T-cell (primary cell): ENCODE results near the gene ZFPM1. TPM values are rescaled to one million over a fixed set of nuclear protein-coding genes. Genes with fewer than 3 reads are reported as not detected.
"Not testable (repeated sequence)": the region's sequence is repeated elsewhere in the genome, so short reads cannot be mapped to it uniquely, and the experiment has no call there.

Experiments used
- ATAC-seq, 4 experiments: fragments of 200-7000 bp in 3 of 4; fragments of 150-1000 bp in 1 of 4; cut with Tn5 transposase; replicated peaks in 1 of 4; 1 replicate in 3 of 4; 2 replicates in 1 of 4; pipeline ENCODE4 v1.10.0; 2021; ENCODE audit warnings: moderate library complexity in 3 of 4, mild to moderate bottlenecking in 2 of 4, moderate number of reproducible peaks in 1 of 4
- CTCF ChIA-PET, 2 donors: fragments of 300-600 bp; sonication (Branson Sonifier 250); formaldehyde crosslinking; loops; one replicate each; lab custom pipeline; 2022; ENCODE audit warnings: antibody characterized with exemption in 2 of 2; lab: Charles Lee
- POLR2A ChIA-PET, 2 donors: fragments of 300-600 bp; sonication (Branson Sonifier 250); formaldehyde crosslinking; loops; one replicate each; lab custom pipeline; 2022; ENCODE audit warnings: antibody characterized with exemption in 2 of 2; lab: Charles Lee
- DNase-seq, 35 experiments: peaks; one replicate each; pipeline versions ENCODE4 v3.0.0 to v3.0.0-alpha.2; 2013 to 2023
- H3K27ac ChIP-seq: one replicate; pipeline ENCODE4 v1.5.1; 2013; ENCODE audit warnings: low read length
- H3K27me3 ChIP-seq, 2 experiments: replicated peaks in 1 of 2; 1 replicate in 1 of 2; 2 replicates in 1 of 2; pipeline versions ENCODE4 v1.6.1 to v1.7.0; 2013; ENCODE audit warnings: low read length in 1 of 2, mixed read lengths in 1 of 2; ENCODE audit not compliant: control insufficient read depth in 2 of 2, insufficient read depth in 2 of 2; ENCODE audit errors: extremely low read depth in 1 of 2
- H3K36me3 ChIP-seq, 2 donors: 1 replicate in 1 of 2; 2 replicates in 1 of 2; pipeline versions ENCODE4 v1.6.1 to v1.7.0; 2013; ENCODE audit warnings: low read length in 1 of 2; ENCODE audit not compliant: control insufficient read depth in 2 of 2, insufficient read depth in 1 of 2; ENCODE audit errors: extremely low read depth in 1 of 2
- H3K4me1 ChIP-seq, 2 experiments: 1 replicate in 1 of 2; 2 replicates in 1 of 2; pipeline versions ENCODE4 v1.6.1 to v1.7.0; 2013; ENCODE audit warnings: low read length in 2 of 2, mixed read lengths in 1 of 2; ENCODE audit not compliant: insufficient read depth in 2 of 2, control insufficient read depth in 1 of 2; ENCODE audit errors: extremely low read depth in 1 of 2
- H3K4me3 ChIP-seq, 2 donors: 1 replicate in 1 of 2; 2 replicates in 1 of 2; pipeline versions ENCODE4 v1.5.1 to v1.7.0; 2013; ENCODE audit warnings: mild to moderate bottlenecking in 2 of 2, low read length in 1 of 2, moderate library complexity in 1 of 2; ENCODE audit not compliant: control insufficient read depth in 1 of 2; ENCODE audit errors: extremely low read depth in 1 of 2
- H3K9me3 ChIP-seq: 2 replicates; pipeline ENCODE4 v1.7.0; 2013
- H3K27ac Mint-ChIP-seq, 2 donors: one replicate each; pipeline ENCODE4 v1.8.0; 2020 to 2021; ENCODE audit warnings: mild to moderate bottlenecking in 2 of 2, mixed read lengths in 2 of 2
- H3K27me3 Mint-ChIP-seq, 2 donors: one replicate each; pipeline ENCODE4 v1.8.0; 2021 to 2022; ENCODE audit warnings: mixed read lengths in 2 of 2
- H3K36me3 Mint-ChIP-seq: one replicate; pipeline ENCODE4 v1.8.0; 2021; ENCODE audit warnings: mixed read lengths
- H3K4me1 Mint-ChIP-seq, 3 donors: one replicate each; pipeline ENCODE4 v1.8.0; 2020 to 2022; ENCODE audit warnings: mixed read lengths in 3 of 3, mild to moderate bottlenecking in 1 of 3
- H3K4me3 Mint-ChIP-seq, 3 donors: one replicate each; pipeline ENCODE4 v1.8.0; 2020 to 2022; ENCODE audit warnings: mild to moderate bottlenecking in 3 of 3, mixed read lengths in 3 of 3, moderate library complexity in 3 of 3
- H3K9me3 Mint-ChIP-seq, 3 donors: one replicate each; pipeline ENCODE4 v1.8.0; 2020 to 2022; ENCODE audit warnings: mixed read lengths in 3 of 3
- WGBS: methylation state at CpG from one replicate; pipeline ENCODE4 v1.1.5; 2013; ENCODE audit warnings: missing lambda C conversion rate; ENCODE audit not compliant: insufficient coverage; 5-methylcytosine and 5-hydroxymethylcytosine counted together
- total RNA-seq, 35 experiments: library from RNA in 6 of 35; stranded (reverse) in 6 of 35; fragments of 120-200 nt in 1 of 35; gene quantifications; one replicate each; pipeline versions ENCODE4 v1.2.1 to v1.2.4 and lab custom pipeline; 2013 to 2026

Gene ZFPM1
- total RNA-seq, 5 donors from 2014 or later (not counting 1 experiment from before 2014, with no cell fraction given), result 19.6 to 38.4 (median 33.1) TPM

GRCh38 chr16:88467541-88467944 lies 14.5 kb downstream of the ZFPM1 start:
- no peaks in the 10 kb centered on the region for H3K9me3 Mint-ChIP-seq
- no peaks in the 10 kb centered on the region for H3K36me3 Mint-ChIP-seq
- ATAC-seq (no peak), DNase-seq (no peak)
- H3K27me3 ChIP-seq, result no peaks in the 10 kb centered on the region
- H3K4me1 Mint-ChIP-seq, result peaks cover 53 to 87% (median 69%) of the 10 kb centered on the region in 3 donors
- H3K9me3 ChIP-seq, result no peaks in the 10 kb centered on the region
- CTCF ChIA-PET, result interaction anchor here (0.6 kb wide), 2 partner anchors 94 to 334 kb away, joined by 4 to 5 read pairs; no protein-coding TSS in a partner anchor
- no peaks in the 10 kb centered on the region for H3K27me3 Mint-ChIP-seq
- peak overlapping the region; percentile 59 to 66 for H3K27ac Mint-ChIP-seq
- POLR2A ChIA-PET, result interaction anchor here in 1 of 2 donors (0.6 kb wide), 1 partner anchor 8 kb away, joined by 4 read pairs; no protein-coding TSS in a partner anchor
- WGBS, result 62% methylated on average over 3 of the region's 18 CpGs
- peaks cover 0 to 2% of the 10 kb centered on the region in 2 donors for H3K36me3 ChIP-seq
- H3K4me3 Mint-ChIP-seq, result peak overlapping the region in 1 of 3 donors; percentile 15
- H3K4me3 ChIP-seq, result no peak overlapping the region
- H3K27ac ChIP-seq, result no peak overlapping the region
- H3K4me1 ChIP-seq, result peaks cover 46 to 96% of the 10 kb centered on the region in 2 experiments

GRCh38 chr16:88468275-88469129 lies 15.4 kb downstream of the ZFPM1 start:
- peaks cover 43 to 81% (median 63%) of the 10 kb centered on the region in 3 donors for H3K4me1 Mint-ChIP-seq
- Histone ChIP-seq H3K4me3 (no peak overlapping the region), H3K4me1 (peaks cover 46 to 94% of the 10 kb centered on the region in 2 experiments), H3K27me3 (no peaks in the 10 kb centered on the region), H3K36me3 (peaks cover 0 to 2% of the 10 kb centered on the region in 2 donors), H3K9me3 (no peaks in the 10 kb centered on the region), H3K27ac (peak overlapping the region; percentile 92)
- H3K9me3 Mint-ChIP-seq, result no peaks in the 10 kb centered on the region
- H3K27me3 Mint-ChIP-seq, result no peaks in the 10 kb centered on the region
- WGBS, result 83% methylated on average over 13 of the region's 20 CpGs
- no peaks in the 10 kb centered on the region for H3K36me3 Mint-ChIP-seq
- ChIA-PET POLR2A (interaction anchor here in 1 of 2 donors (0.6 kb wide), 1 partner anchor 9 kb away, joined by 4 read pairs; no protein-coding TSS in a partner anchor), CTCF (no interaction called here)
- H3K4me3 Mint-ChIP-seq, result peak overlapping the region in 1 of 3 donors; percentile 64
- ATAC-seq, result no peak
- DNase-seq, result peak in 2 of 35 experiments; percentile 35 to 37
- H3K27ac Mint-ChIP-seq, result peak overlapping the region; percentile 73 to 93

DNA sequence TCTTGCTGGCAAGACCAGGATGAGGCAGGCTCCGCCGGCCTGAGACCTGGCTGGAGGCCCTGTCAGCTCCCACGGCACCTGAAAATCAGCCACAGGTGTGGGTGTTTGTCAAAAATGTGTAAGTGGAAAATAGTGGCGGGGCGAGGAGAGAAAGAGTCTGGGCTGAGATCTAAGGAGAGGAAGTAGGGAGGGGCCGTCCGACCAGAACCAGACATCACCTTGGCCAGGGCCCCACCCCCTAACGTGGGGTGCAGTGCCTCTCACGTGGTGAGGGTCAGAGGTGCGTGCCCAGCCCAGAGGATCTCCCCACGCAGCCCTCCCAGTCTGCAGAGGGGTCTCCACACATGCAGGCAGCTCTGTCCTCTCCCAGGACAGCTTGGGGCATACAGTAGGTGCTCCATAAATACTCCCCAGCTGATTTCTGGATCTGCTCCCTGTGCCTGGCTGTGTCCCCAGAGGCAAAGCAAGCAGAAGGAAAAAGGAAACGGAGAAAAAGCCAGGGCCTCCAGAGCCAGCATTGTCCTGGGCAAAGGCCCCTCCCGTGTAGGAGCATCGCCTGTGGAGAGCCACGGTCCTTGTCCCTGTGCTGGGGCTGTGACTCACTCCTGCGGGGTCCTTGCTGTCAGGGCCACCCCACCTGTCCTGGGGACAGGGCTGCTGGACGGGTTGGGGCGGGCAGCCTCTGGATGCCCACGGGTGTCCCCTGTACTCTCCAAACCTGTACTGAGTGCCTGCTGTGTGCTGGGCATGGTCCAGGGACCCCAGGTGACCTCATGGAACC lies 16.7 kb downstream of the ZFPM1 start:
- Histone ChIP-seq H3K36me3 (no peaks in the 10 kb centered on the region), H3K27ac (peak overlapping the region; percentile 92), H3K4me3 (peak overlapping the region in 1 of 2 donors; percentile 17), H3K27me3 (no peaks in the 10 kb centered on the region), H3K9me3 (no peaks in the 10 kb centered on the region), H3K4me1 (peaks cover 46 to 81% of the 10 kb centered on the region in 2 experiments)
- H3K4me3 Mint-ChIP-seq, result peak overlapping the region; percentile 10 to 64 (median 17)
- no peaks in the 10 kb centered on the region for H3K36me3 Mint-ChIP-seq
- 39% methylated on average over 17 of the region's 19 CpGs for WGBS
- peaks cover 30 to 74% (median 55%) of the 10 kb centered on the region in 3 donors for H3K4me1 Mint-ChIP-seq
- CTCF ChIA-PET, result no interaction called here
- no peaks in the 10 kb centered on the region for H3K9me3 Mint-ChIP-seq
- peak overlapping the region; percentile 93 to 94 for H3K27ac Mint-ChIP-seq
- POLR2A ChIA-PET, result no interaction called here
- no peaks in the 10 kb centered on the region for H3K27me3 Mint-ChIP-seq
- peak; percentile 24 to 74 (median 54) for ATAC-seq
- peak in 22 of 35 experiments; percentile 24 to 65 (median 44) for DNase-seq

DNA sequence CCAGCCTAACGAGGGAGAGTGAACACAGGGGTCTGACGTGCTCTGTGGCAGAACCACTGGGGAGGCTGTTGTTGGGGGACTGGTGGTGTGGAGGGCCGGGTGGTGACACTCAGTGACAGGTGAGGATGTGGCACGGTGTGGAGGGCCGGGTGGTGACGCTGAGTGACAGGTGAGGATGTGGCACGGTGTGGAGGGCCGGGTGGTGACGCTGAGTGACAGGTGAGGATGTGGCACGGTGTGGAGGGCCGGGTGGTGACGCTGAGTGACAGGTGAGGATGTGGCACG lies 17.3 kb downstream of the ZFPM1 start:
- H3K36me3 Mint-ChIP-seq, H3K36me3 ChIP-seq, CTCF ChIA-PET, H3K9me3 ChIP-seq, H3K27me3 Mint-ChIP-seq, H3K4me3 ChIP-seq, H3K27me3 ChIP-seq, H3K9me3 Mint-ChIP-seq: not testable (repeated sequence)
- DNase-seq (peak in 25 of 35 experiments; percentile 35 to 67 (median 51)), ATAC-seq (peak in 3 of 4 experiments; percentile 10 to 40 (median 17))
- peaks cover 42 to 75% of the 10 kb centered on the region in 2 experiments for H3K4me1 ChIP-seq
- peak overlapping the region; percentile 92 for H3K27ac ChIP-seq
- H3K4me1 Mint-ChIP-seq, result peaks cover 25 to 71% (median 51%) of the 10 kb centered on the region in 3 donors
- POLR2A ChIA-PET, result interaction anchor here in 1 of 2 donors (0.6 kb wide), 1 partner anchor 10 kb away, joined by 4 read pairs; no protein-coding TSS in a partner anchor
- H3K4me3 Mint-ChIP-seq, result peak overlapping the region in 1 of 3 donors; percentile 64
- peak overlapping the region; percentile 93 to 94 for H3K27ac Mint-ChIP-seq
- WGBS, result no CpG with 5 or more reads among the region's 13 CpGs

- ATAC-seq (peak in 2 of 4 experiments; percentile 38 to 56), DNase-seq (peak in 29 of 35 experiments; percentile 36 to 77 (median 58))
- POLR2A ChIA-PET, result interaction anchor here in 1 of 2 donors (0.6 kb wide), 1 partner anchor 10 kb away, joined by 4 read pairs; no protein-coding TSS in a partner anchor
- H3K36me3 ChIP-seq, H3K36me3 Mint-ChIP-seq, H3K9me3 ChIP-seq, CTCF ChIA-PET, H3K4me3 ChIP-seq, H3K27me3 Mint-ChIP-seq, H3K27me3 ChIP-seq, H3K9me3 Mint-ChIP-seq: not testable (repeated sequence)
- Mint-ChIP-seq H3K4me3 (peak overlapping the region in 1 of 3 donors; percentile 64), H3K27ac (peak overlapping the region; percentile 69 to 75), H3K4me1 (peaks cover 25 to 67% (median 50%) of the 10 kb centered on the region in 3 donors)
- WGBS, result 88% methylated on average over 6 of the region's 24 CpGs
- H3K4me1 ChIP-seq, result peaks cover 39 to 75% of the 10 kb centered on the region in 2 experiments
- peak overlapping the region; percentile 76 for H3K27ac ChIP-seq
Measured at GRCh38 chr16:88470696-88471095, 17.6 kb downstream of the ZFPM1 start.

DNA sequence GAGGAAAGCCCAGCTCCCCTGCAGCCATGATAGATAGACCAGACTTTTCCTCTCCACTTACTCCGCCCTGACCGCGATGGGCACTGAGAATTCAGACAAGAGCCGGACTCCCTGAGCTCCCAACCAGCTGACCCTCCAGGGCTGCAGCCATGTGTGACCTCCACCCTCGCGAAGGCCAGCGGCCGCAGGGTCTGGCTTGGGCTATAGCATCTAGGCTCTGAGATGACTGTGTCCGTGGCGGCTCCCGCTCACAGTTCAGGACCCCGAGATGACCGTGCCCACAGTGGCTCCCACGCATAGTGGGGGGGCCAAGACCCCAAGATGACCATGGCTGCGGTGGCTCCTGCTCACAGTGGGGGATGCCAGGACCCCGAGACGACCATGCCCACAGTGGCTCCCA lies 18.0 kb downstream of the ZFPM1 start:
- ChIA-PET POLR2A (no interaction called here), CTCF (no interaction called here)
- ATAC-seq, result no peak
- H3K27me3 Mint-ChIP-seq, result no peaks in the 10 kb centered on the region
- DNase-seq, result no peak
- H3K27ac Mint-ChIP-seq, result peak overlapping the region; percentile 69 to 75
- Histone ChIP-seq H3K4me3 (no peak overlapping the region), H3K9me3 (no peaks in the 10 kb centered on the region), H3K36me3 (no peaks in the 10 kb centered on the region), H3K4me1 (peaks cover 36 to 73% of the 10 kb centered on the region in 2 experiments), H3K27me3 (no peaks in the 10 kb centered on the region), H3K27ac (peak overlapping the region; percentile 76)
- no peaks in the 10 kb centered on the region for H3K9me3 Mint-ChIP-seq
- no peaks in the 10 kb centered on the region for H3K36me3 Mint-ChIP-seq
- WGBS, result 98% methylated on average over 15 of the region's 17 CpGs
- H3K4me3 Mint-ChIP-seq, result peak overlapping the region in 1 of 3 donors; percentile 64
- peaks cover 25 to 63% (median 48%) of the 10 kb centered on the region in 3 donors for H3K4me1 Mint-ChIP-seq
